ENCODE data around the gene HIF1A.
"Not testable (repeated sequence)": the region's sequence is repeated elsewhere in the genome, so short reads cannot be mapped to it uniquely, and the experiment has no call there.

The HIF1A gene

DNA sequence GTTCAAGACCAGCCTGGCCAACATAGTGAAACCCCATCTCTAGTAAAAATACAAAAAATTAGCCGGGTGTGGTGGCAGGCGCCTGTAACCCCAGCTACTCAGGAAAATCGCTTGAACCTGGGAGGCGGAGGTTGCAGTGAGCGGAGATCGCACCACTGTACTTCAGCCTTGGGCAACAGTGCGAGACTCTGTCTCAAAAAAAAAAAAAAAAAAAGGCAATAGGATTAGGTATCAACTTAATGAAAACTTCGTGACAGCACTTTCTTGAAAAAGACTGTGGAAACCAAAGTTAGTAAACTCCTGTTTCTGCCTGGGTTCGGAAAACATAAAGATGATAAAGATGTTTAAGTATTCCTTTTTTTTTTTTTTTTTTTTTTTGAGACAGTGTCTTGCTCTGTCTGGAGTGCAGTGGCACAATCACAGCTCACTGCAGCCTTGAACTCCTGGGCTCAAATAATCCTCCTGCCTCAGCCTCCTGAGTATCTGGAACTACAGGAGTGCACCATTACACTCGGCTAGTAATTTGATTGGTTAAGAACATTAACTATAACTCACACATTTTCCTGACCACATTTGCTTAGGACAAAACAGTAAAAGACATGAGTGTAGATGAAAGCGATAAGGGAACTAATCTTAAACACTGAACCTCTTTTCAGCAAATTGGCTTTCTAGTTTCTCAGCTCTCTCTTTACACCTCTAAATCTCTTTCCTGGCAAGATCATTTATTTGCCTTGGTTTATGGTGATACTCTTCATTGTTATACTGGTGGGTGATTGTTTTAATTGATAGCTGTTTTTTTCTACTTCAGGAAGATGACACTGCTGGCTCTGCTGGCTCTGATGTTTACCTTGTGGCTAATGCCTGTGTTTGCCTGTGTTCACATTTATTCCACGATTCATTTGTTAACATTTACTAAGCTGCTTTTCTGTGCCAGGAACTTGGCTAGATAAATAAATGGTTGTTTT lies 15.8 kb downstream of the HIF1A start:
- peak; percentile 55 for DNase-seq

DNA sequence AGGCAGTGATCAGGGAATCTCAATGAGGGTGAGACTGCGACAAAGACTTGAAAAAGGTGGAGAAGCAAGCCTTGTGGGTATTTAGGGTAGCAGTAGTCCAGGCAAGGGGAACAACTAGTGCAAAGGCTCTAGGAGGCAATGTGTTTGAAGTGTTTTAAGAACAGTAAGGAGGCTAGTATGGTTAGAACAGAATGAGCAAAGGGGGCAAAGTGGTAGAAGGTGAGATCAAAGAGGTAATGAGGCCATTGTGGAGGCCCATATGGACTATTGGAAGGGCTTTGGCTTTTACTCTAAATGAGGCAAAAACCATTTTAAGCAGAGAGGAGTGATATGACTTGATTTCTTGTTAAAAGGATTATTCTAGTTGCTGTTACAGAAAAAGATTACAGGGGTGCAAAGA lies 16.8 kb downstream of the HIF1A start:
- DNase-seq: no peak

DNA sequence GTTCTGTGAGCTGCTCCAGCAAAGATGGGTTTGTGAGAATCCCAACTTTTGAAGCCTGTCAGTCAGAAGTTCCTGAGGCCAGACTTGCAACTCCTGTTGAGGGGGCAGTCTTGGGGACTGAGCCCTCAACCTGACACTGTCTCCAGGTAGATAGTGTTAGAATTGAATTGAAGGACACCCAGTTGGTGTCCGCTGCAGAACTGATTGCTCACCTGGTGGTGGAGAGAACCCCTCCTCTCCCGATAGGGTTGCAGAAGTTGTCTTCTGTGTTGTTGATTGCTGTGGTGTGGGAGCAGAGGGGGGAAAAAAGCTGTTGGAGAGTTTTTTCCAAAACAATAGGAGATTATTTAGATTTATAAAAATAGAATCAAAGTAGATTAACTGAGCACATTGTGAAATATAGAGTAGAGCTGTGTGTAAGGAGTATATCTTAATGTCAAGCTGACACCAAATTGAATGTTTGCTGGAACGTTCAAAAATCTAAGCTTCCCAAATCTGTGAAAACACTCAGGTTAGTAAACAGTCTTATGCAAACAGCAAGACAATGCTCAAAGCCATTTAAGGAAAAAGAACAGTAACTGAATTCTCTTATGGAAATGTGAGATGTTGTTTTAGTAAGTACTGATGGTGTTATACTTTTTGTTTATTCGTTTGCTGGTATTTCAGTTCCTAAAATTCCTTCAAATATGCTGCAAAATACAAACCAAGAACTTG lies 18.6 kb downstream of the HIF1A start:
- DNase-seq: no peak

DNA sequence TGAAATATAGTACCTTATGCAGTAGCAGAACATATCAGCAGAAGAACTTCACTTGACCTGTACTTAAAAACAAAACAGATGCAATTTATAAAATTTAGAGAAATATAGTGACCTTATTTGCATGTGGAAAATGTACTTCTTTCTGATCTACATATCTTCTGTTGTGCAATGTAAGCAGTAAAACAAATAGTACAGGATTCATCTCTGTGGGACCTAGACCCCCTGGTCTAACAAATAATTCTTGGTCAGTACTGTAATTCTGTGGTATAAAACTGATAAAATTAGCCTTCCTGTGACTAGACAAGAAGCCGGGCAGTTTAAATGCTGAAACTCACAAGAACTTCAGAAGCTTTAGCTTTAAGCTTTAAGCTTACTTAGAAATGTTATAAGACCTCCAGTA lies 21.6 kb downstream of the HIF1A start:
- DNase-seq: no peak

DNA sequence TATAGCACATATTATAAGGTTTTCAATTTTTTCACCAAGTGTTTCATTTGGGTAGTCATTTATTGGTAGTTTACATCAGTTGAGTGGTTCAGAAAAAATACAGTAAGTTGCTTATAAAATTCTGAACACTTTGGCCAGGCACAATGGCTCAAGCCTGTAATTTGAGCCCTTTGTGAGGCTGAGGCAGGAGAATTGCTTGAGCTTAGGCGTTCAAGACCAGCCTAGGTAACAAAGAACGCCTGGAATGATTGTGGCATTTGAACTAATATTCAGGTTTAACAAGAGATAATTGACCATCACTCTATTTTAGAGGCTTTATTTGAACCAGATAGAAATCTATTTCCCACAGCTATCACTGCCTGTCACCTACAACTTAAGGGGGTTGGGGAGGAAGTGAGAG lies 22.7 kb downstream of the HIF1A start:
- DNase-seq: no peak

DNA sequence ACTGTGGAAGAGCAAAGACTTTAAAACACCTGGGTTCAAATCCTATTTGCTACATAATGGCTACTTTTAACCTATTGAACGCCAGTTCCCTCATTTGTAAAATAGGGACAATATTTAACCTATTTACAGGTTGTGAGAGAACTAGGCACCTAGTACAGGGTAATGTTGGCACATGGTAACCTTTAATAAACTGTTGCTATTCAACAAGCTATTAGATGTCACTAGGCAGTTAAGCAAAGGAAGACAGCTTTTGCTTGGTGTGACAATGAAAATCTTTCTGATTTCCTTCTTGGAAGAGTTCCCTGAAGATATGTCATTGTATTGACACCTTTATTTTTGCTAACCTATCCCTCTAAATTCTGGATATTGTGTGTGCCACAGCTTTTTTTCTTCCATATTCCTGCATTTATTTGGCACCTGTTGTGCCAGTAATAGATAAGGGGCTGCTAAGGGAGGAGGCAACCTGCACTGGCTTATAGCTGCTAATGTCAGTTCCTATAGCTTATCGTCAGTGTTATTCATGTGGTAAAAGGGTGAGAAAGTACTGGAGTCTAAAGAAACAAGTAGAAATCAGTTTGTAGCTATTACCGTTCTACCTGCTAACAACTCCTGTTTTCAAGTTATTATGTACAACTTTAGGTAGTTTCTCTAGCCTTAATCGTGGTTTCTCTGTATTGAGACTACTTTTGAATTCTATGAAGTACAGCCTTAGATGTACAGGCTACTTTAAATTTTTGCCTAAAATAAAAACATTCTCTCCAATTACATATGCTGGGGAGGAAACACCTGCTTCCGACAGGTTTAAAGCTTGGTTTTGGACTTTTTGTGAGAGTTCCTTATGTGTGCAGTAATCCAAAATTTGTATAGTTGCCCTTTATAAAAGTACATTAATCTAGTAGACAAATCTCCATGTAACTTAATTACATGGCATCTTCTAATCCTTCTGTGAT lies 24.3 kb downstream of the HIF1A start:
- peak; percentile 73 for DNase-seq

DNA sequence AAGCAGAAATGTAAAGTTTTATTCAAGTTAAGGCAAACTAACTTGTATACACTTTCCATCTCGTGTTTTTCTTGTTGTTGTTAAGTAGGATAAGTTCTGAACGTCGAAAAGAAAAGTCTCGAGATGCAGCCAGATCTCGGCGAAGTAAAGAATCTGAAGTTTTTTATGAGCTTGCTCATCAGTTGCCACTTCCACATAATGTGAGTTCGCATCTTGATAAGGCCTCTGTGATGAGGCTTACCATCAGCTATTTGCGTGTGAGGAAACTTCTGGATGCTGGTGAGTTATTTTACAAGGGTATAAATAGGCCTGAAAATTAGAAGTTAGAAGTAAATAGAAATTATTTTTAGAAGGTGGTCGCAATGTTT lies 25.0 kb downstream of the HIF1A start:
- DNase-seq: peak; percentile 64

DNA sequence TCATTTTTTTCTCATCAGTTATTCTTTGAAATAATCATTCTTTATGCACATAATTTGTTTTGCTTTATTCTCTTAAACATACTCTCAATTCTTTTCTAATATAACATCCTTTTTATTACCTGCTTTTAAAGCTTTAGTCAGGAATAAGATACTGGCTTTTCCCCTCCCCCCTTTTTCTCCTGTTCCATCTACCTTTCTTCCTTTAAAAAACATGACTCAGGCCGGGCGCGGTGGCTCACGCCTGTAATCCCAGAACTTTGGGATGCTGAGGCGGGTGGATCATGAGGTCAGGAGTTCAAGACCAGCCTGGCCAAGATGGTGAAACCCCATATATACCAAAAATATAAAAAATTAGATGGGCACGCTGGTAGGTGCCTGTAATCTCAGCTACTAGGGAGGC lies 25.4 kb downstream of the HIF1A start:
- DNase-seq: no peak

DNA sequence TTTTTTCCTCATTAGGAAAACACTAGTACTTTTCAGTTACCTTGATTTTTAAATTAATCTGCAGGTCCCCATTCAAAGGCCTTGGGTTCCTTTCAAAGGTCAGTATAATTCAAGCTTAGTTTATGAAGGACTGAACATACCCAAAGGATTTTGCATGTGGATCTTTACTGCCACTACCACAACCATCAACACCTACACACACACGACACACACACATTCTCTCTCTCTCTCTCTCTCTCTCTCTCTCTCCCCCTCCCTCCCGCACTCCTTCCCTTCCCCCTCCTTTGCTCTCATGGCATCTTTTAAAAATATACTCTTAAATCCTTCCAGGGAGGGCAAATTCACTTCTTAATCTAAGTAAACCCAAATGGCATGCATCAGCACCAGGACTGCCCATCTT lies 28.8 kb downstream of the HIF1A start:
- no peak for DNase-seq

DNA sequence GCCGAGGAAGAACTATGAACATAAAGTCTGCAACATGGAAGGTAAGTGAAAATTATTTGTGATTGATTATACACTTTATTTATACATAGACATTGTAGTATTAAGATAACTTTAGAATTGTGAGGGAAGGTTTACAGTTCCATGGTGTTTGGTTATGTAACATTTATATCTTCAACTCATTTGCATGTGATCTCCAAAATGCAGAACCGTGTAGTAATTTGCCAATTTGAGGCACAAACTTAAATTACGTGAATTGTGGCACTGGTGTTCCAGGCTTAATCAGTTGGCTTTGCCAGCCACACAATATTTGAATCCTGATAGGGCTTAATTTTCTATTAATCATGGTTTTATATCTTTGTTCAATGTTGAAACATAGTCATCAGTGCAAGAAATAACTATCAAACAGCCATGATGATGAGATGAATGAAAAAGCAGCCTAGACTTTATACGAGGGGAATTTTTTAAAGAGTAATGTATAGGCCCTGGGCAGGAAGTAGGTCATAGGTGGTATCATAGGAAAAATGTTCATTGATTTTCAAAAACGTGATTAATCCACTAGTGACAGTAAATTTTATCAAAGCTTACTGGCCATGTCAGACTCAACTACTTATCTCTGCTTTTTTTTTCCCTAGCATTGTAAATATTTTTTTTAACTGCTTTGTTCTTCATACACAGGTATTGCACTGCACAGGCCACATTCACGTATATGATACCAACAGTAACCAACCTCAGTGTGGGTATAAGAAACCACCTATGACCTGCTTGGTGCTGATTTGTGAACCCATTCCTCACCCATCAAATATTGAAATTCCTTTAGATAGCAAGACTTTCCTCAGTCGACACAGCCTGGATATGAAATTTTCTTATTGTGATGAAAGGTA lies 31.7 kb downstream of the HIF1A start:
- no peak for DNase-seq

DNA sequence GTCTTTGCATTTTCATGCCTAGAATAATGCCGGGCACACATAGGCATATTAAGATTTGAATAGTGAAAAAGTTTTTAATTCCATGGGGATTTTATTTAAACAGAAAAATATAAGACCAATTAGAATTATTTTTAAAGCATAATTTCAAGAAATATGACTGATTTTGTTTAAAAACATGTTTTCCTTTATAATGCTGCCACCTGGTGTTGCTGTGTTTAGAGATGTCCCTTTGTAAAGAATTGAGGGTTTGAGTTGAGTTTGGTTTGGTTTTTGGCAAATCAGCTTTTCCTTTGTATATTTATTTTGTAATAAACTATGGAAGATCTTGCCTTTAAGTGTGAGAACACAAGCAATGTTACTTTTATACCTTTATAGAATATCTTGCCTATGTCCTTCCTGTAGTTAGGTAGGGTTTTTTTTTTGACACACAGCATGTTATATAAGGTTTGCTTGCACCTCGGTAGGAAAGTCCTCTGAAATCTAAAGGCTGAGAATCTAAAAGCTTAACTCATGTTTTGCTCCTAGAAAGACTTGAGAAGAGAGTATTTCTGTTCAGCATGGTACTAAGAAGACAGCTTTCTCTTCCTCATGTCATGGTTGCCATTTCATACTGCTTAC lies 35.6 kb downstream of the HIF1A start:
- DNase-seq: peak; percentile 38

DNA sequence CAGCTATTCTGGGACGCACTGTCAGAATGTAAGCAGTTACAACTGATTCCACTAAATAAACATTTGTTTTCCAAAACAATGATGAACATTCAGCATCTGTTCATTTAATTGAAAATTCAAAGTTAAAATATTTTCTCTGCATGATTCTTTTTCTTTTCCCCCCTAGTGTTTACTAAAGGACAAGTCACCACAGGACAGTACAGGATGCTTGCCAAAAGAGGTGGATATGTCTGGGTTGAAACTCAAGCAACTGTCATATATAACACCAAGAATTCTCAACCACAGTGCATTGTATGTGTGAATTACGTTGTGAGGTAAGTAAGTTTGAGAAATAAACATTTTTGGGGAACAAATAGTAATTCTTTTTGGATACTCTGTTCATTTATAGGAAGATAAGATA lies 38.7 kb downstream of the HIF1A start:
- peak; percentile 10 for DNase-seq

DNA sequence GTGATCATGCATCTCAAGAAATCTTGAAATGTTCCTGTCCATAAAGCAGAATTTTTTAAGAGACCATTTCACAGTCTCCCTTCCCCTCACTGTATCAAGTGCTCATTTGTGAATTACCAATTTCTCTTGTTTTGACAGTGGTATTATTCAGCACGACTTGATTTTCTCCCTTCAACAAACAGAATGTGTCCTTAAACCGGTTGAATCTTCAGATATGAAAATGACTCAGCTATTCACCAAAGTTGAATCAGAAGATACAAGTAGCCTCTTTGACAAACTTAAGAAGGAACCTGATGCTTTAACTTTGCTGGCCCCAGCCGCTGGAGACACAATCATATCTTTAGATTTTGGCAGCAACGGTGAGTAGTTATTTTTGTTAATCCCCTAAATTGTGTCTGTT lies 41.4 kb downstream of the HIF1A start:
- no peak for DNase-seq

DNA sequence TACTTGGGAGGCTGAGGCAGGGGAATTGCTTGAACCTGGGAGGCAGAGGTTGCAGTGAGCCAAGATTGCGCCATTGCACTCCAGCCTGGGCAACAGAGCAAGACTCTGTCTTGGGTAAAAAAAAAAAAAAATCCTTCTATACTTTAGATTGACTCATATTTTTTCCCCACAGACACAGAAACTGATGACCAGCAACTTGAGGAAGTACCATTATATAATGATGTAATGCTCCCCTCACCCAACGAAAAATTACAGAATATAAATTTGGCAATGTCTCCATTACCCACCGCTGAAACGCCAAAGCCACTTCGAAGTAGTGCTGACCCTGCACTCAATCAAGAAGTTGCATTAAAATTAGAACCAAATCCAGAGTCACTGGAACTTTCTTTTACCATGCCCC lies 42.6 kb downstream of the HIF1A start:
- no peak for DNase-seq

DNA sequence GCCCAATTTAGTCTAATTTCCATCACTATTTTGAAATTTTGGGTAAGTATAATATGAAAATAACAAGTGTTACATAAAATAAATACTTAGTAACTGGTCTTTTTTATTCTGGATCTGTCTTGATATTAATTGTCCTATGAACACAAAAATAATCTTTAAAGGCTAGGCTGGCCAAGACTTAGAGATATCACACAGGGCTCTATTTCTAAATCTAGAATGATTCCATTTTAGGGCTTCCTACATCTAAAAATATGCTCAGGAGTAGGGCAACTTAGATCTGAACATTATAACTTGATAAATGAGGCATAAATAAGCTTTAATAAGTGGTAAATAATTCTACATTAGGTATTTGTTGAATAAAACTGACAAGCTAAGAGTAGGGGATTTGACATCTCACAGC lies 43.8 kb downstream of the HIF1A start:
- no peak for DNase-seq

DNA sequence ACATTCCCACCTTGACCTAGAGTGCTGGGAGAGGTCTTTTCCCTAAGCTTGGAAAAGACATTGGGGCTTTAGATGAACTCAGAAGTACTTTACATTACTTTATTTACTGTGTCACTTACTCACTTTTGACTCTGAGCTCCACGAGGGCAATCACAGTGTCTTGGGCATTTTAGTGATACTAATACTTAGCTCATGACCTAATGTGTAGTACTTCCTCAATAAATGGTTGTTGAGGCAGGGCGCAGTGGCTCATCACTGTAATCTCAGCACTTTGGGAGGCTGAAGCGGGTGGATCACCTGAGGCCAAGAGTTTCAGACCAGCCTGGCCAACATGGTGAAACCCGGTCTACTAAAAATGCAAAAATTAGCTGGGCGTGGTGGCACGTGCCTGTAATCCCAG lies 47.1 kb downstream of the HIF1A start:
- DNase-seq: no peak

DNA sequence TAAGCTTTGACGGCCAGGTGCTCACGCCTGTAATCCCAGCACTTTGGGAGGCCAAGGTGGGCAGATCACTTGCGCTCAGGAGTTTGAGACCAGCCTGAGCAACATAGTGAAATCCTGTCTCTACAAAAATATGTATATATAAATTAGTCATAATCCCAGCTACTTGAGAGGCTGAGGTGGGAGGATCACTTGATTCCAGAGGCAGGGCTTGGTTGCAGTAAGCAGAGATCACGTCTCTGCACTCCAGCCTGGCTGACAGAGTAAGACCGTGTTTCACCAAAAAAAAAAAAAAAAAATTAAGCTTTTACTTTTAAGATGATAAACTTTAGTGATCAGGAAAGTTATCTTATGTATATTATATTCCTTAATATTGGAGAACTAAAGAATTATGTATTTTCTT lies 48.9 kb downstream of the HIF1A start:
- no peak for DNase-seq

DNA sequence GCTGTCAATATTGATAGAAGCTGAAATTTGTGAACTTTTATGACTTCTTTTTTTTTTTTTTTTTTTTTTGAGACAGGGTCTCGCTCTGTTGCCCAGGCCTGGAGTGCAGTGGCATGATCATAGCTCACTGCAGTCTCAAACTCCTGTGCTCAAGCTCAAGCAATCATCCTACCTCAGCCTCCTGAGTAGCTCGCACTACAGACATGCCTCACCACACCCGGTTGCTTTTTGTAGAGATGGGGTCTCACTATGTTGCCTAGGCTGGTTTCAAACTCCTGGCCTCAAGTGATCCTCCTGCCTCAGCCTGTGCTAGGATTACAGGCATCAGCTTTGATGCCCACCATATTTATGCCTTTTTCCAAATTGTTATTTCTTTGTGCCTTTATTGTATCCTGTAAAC lies 51.0 kb downstream of the HIF1A start:
- DNase-seq: not testable (repeated sequence)

DNA sequence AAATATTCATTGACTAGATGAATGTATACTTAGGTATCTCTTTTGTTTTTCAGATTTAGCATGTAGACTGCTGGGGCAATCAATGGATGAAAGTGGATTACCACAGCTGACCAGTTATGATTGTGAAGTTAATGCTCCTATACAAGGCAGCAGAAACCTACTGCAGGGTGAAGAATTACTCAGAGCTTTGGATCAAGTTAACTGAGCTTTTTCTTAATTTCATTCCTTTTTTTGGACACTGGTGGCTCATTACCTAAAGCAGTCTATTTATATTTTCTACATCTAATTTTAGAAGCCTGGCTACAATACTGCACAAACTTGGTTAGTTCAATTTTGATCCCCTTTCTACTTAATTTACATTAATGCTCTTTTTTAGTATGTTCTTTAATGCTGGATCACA lies 51.6 kb downstream of the HIF1A start:
- no peak for DNase-seq

DNA sequence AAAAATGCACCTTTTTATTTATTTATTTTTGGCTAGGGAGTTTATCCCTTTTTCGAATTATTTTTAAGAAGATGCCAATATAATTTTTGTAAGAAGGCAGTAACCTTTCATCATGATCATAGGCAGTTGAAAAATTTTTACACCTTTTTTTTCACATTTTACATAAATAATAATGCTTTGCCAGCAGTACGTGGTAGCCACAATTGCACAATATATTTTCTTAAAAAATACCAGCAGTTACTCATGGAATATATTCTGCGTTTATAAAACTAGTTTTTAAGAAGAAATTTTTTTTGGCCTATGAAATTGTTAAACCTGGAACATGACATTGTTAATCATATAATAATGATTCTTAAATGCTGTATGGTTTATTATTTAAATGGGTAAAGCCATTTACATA lies 52.0 kb downstream of the HIF1A start:
- no peak for DNase-seq

DNA sequence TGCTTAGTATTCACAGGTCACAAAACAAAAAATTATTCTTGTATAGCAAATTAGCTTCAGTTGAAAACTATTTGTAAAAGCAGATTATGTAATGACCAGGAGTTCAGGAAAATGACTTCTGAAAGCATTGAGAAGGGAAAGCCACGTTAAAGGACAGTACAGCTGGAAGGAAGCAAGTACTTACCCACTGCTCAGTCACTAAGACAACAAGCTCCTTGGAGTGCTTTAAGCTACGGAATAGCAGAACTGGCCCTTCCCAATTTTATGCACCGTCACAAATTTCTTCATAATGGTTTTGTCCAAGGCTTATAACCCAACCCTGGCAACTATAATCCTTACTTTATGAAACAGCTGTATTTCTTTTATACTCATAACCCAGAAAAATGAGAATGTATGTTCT lies 54.0 kb downstream of the HIF1A start:
- no peak for DNase-seq

DNA sequence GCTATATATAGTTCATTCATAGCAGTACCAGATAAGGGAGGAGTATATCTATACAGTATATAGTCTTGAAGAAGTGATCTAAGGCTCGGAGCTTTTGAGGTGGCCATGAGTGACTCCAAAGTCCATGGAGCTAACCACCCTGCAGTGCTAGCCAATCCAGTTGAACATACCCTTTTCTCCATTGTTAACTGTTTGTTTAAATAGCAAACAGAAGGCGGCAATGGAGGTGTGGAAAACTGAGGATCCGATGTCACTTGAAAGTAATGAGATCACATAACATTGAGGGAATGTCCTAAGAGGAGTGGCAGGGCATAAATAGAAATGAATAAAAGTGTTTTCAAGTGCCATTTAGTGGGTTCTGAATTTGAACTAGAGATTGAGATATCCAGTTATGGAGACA lies 54.6 kb downstream of the HIF1A start:
- peak; percentile 15 for DNase-seq

Data from hematopoietic multipotent progenitor cell treated with erythropoietin and hydrocortisone succinate and interleukin-3 and kit ligand, for 6 days (in vitro differentiated cells).